ENCODE data around the gene AUTS2. TPM values are rescaled to one million over a fixed set of nuclear protein-coding genes. Genes with fewer than 3 reads are reported as not detected.
A peak's percentile ranks its signal among the peaks of the same experiment; 100 is the strongest.

The AUTS2 gene
- total and polyA plus RNA-seq, 2 experiments from 2014 or later: 32.0 to 91.0 TPM

- DNase-seq (ENCODE audit: low spot score): peak; percentile 40
- Histone ChIP-seq H3K4me2 (no peak overlapping the region), H3K79me2 (replicated peaks; ENCODE audit: insufficient read depth) (no peaks in the 10 kb centered on the region), H3K4me3 (no peak overlapping the region), H3F3A (replicated peaks; ENCODE audit: low read depth) (peaks cover 5% of the 10 kb centered on the region; the same call in 1 of the 2 replicates), H3K4me1 (ENCODE audit: insufficient read depth) (peaks cover 18% of the 10 kb centered on the region), H2AFZ (no peak overlapping the region), H3K36me3 (ENCODE audit: insufficient read depth) (0 out of 2 replicates have a peak, but pooled peaks cover 3% of the 10 kb centered on the region), H3K27me3 (ENCODE audit: insufficient read depth) (peaks cover 54% of the 10 kb centered on the region), H3K9me2 (ENCODE audit: insufficient read depth) (peaks cover 6% of the 10 kb centered on the region; the same call in 1 of the 2 replicates), H3K27ac (ENCODE audit: low read depth) (no peak overlapping the region), H4K20me1 (replicated peaks; ENCODE audit: insufficient read depth) (0 out of 2 replicates have a peak, but pooled peaks cover 2% of the 10 kb centered on the region)
- ATAC-seq: no peak
- Mint-ChIP-seq H3K27me3 (ENCODE audit: insufficient read depth, low read depth, poor library complexity) (peaks cover 47% of the 10 kb centered on the region), H3K4me3 (no peak overlapping the region), H3K9me3 (peaks cover 19% of the 10 kb centered on the region), H3K27ac (no peak overlapping the region), H3K36me3 (ENCODE audit: low read depth) (peaks cover 15% of the 10 kb centered on the region), H3K4me1 (peaks cover 30% of the 10 kb centered on the region)
- no peak for TF ChIP-seq REST (IDR thresholded peaks at IDR 0.05; ENCODE audit: unreplicated experiment)
- TF ChIP-seq EZH2 (IDR thresholded peaks at IDR 0.05; ENCODE audit: low read depth, unreplicated experiment): no peak
- TF ChIP-seq JUNB (IDR thresholded peaks at IDR 0.05; ENCODE audit: unreplicated experiment): no peak
- no peak for TF ChIP-seq NANOG (IDR thresholded peaks at IDR 0.05; ENCODE audit: borderline replicate concordance)
- no peak for TF ChIP-seq CREB1 (CRISPR knock-in tag; IDR thresholded peaks at IDR 0.05; ENCODE audit: low read depth)
- TF ChIP-seq ZNF331 (CRISPR knock-in tag; IDR thresholded peaks at IDR 0.05; ENCODE audit: low read depth): 0 out of 2 replicates have a peak, but pooled peaks have one; percentile 35
Observed at GRCh38 chr7:70599446-70600190, 1001.3 kb downstream of the AUTS2 start.

GRCh38 chr7:70600993-70601392 is 1002.7 kb downstream of the AUTS2 start:
- 0 out of 2 replicates have a peak, but pooled peaks cover 2% of the 10 kb centered on the region for H4K20me1 ChIP-seq (replicated peaks; ENCODE audit: insufficient read depth)
- H3F3A ChIP-seq (replicated peaks; ENCODE audit: low read depth): no peaks in the 10 kb centered on the region
- Mint-ChIP-seq H3K27ac (no peak overlapping the region), H3K9me3 (peaks cover 19% of the 10 kb centered on the region), H3K27me3 (ENCODE audit: insufficient read depth, low read depth, poor library complexity) (peaks cover 37% of the 10 kb centered on the region), H3K4me3 (no peak overlapping the region), H3K36me3 (ENCODE audit: low read depth) (peaks cover 15% of the 10 kb centered on the region), H3K4me1 (peaks cover 26% of the 10 kb centered on the region)
- peaks cover 40% of the 10 kb centered on the region for H3K27me3 ChIP-seq (ENCODE audit: insufficient read depth)
- peaks cover 6% of the 10 kb centered on the region; the same call in 1 of the 2 replicates for H3K9me2 ChIP-seq (ENCODE audit: insufficient read depth)
- no peak overlapping the region for H3K4me3 ChIP-seq
- ATAC-seq (no peak), DNase-seq (ENCODE audit: low spot score) (no peak)
- H3K4me1 ChIP-seq (ENCODE audit: insufficient read depth): peaks cover 13% of the 10 kb centered on the region
- H2AFZ ChIP-seq: no peak overlapping the region
- H3K36me3 ChIP-seq (ENCODE audit: insufficient read depth): 0 out of 2 replicates have a peak, but pooled peaks cover 3% of the 10 kb centered on the region
- H3K4me2 ChIP-seq: no peak overlapping the region
- H3K27ac ChIP-seq (ENCODE audit: low read depth): no peak overlapping the region
- no peaks in the 10 kb centered on the region for H3K79me2 ChIP-seq (replicated peaks; ENCODE audit: insufficient read depth)
- TF ChIP-seq POLR2AphosphoS5 (IDR thresholded peaks at IDR 0.05; ENCODE audit: low read depth) (no peak), ZNF114 (CRISPR knock-in tag; IDR thresholded peaks at IDR 0.05) (no peak), JUNB (IDR thresholded peaks at IDR 0.05; ENCODE audit: unreplicated experiment) (no peak), CTCF (conservative IDR thresholded peaks at IDR 0.05; ENCODE audit: low read depth in 2 of 2) (no peak)

Measured in GM23338 (cell line).